KOPT-K1 (cell line): ENCODE measurements around the gene CLK1.
"Not testable (repeated sequence)": the region's sequence is repeated elsewhere in the genome, so short reads cannot be mapped to it uniquely, and the experiment has no call there.

Experiments
- H3K27ac ChIP-seq: fragments of 200-600 bp; sonication (generic); 2 replicates; pipeline ENCODE4 v1.5.1; 2016; ENCODE audit warnings: antibody characterized with exemption, mild to moderate bottlenecking, low read depth, low read length; ENCODE audit not compliant: poor library complexity, severe bottlenecking
- H3K36me3 ChIP-seq: fragments of 200-600 bp; sonication (generic); 2 replicates; pipeline ENCODE4 v1.5.1; 2017; ENCODE audit warnings: antibody characterized with exemption, mild to moderate bottlenecking, low read length, moderate library complexity; ENCODE audit not compliant: insufficient read depth
- H3K9me3 ChIP-seq: fragments of 200-600 bp; sonication (generic); 2 replicates; pipeline ENCODE4 v1.5.1; 2017; ENCODE audit warnings: antibody characterized with exemption, low read length, mild to moderate bottlenecking; ENCODE audit not compliant: insufficient read depth, poor library complexity, severe bottlenecking

CLK1 gene

GRCh38 chr2:200829258-200829655 lies 35.2 kb downstream of the CLK1 start:
- peaks cover 28% of the 10 kb centered on the region for H3K36me3 ChIP-seq
- H3K9me3 ChIP-seq: no peaks in the 10 kb centered on the region
- no peak overlapping the region for H3K27ac ChIP-seq

DNA sequence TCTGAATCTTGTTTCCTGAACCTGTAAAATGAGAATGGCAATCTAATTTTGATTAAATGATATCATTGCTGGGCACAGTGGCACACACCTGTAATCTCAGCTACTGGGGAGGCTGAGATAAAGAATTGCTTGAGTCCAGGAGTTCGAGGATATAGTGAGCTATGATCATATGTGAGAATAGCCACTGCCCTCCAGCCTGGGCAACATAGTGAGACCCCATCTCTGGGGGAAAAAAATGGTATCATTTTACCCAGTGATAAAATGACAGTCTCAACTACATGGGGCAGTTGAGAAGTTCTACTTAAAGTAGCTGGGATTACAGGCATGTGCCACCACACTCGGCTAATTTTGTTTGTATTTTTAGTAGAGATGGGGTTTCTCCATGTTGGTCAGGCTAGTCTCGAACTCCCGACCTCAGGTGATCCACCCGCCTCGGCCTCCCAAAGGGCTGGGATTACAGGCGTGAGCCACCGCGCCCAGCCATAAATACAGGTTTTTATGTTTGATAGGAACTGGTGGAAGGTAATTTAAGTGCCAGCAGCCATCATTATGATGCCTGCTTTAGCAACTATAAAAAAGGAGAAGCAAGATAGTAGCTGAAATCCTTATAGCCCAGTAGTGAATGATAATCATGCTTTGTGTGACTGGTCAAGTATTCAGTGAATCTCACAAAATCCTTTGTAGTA lies 35.7 kb downstream of the CLK1 start:
- no peak overlapping the region for H3K27ac ChIP-seq
- no peaks in the 10 kb centered on the region for H3K9me3 ChIP-seq
- peaks cover 34% of the 10 kb centered on the region for H3K36me3 ChIP-seq

DNA sequence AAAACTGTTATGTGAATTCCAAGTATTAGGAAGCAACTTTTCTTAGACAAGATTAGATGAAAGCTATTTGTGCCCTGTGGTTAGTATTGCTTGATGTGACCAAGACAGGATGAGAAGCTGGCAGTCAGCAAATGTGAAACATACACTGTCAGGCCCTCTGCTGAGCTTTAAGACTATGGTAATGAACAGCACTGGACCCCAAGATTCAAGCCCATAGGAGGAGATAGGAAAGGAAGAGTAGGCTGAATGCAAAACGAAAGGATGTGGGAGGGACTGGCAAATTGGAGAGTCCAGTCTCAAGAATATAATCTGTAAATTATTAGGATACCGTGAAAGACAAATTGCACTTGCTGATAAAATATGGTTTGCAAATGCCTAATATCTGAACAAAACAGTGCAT lies 36.4 kb downstream of the CLK1 start:
- Histone ChIP-seq H3K9me3 (no peaks in the 10 kb centered on the region), H3K36me3 (peaks cover 36% of the 10 kb centered on the region)

DNA sequence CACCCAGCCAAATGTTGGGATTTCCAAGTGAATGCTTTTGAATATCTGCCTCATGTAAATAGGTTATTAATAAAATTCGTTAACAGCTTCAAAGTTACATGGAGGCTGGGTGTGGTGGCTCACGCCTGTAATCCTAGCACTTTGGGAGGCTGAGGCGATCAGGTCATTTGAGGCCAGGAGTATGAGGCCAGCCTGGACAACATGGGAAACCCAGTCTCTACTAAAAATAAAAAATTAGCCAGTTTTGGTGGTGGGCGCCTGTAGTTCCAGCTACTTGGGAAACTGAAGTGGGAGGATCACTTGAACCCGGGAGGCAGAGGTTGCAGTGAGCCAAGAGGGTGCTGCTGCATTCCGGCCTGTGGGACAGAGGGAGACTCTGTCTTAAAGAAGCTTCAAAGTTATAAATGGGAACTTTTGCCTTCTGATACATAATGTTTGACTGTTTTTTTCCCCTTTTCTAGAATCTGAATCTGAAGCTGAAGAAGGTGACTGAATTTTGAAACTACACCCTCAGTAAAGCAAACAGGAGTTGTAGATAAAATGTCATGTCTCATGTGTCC lies 42.7 kb downstream of the CLK1 start:
- H3K9me3 ChIP-seq: no peaks in the 10 kb centered on the region
- peaks cover 85% of the 10 kb centered on the region for H3K36me3 ChIP-seq
- H3K27ac ChIP-seq: no peak overlapping the region

More for the DNA sequence above, 36.4 kb downstream of the CLK1 start:
- no peak overlapping the region for H3K27ac ChIP-seq

DNA sequence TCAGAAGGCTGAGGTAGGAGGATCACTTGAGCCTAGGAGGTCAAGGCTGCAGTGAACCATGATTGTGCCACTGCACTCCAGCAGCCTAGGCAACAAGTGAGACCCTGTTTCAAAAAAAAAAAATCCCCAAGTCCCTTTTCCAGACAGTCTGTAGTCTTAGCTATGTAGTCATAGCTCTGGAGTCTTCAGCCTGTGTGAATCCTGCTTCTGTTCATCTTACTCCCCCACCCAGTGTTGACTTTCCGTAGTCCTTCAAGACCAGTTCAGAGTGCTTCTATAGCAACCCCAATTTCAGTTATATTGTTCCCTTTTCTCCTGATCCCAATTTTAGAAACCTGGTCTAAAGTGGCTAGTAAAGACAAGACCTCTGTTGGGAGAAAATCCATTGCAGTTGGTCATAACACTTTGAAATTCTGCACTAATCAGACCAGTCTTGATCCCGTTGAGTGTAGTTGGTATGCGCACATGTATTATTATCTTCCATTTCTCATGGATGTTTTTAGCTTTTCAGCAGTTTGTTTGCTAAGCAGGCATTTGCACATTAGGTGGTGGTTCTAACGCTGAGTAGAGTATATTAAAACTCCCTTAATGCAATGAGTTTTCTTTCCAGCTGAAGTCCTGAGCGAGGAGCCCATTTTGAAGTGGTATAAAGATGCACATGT lies 43.8 kb downstream of the CLK1 start:
- no peak overlapping the region for H3K27ac ChIP-seq
- H3K36me3 ChIP-seq: peaks cover 85% of the 10 kb centered on the region
- no peaks in the 10 kb centered on the region for H3K9me3 ChIP-seq

- peaks cover 85% of the 10 kb centered on the region for H3K36me3 ChIP-seq
These were observed 45.7 kb downstream of the CLK1 start for GRCh38 chr2:200818732-200819131.

GRCh38 chr2:200814917-200815316 lies 49.5 kb downstream of the CLK1 start:
- H3K9me3 ChIP-seq: no peaks in the 10 kb centered on the region
- peaks cover 71% of the 10 kb centered on the region for H3K36me3 ChIP-seq
- H3K27ac ChIP-seq: no peak overlapping the region

More at GRCh38 chr2:200818732-200819131, 45.7 kb downstream of the CLK1 start:
- not testable (repeated sequence) for H3K27ac ChIP-seq, H3K9me3 ChIP-seq

DNA sequence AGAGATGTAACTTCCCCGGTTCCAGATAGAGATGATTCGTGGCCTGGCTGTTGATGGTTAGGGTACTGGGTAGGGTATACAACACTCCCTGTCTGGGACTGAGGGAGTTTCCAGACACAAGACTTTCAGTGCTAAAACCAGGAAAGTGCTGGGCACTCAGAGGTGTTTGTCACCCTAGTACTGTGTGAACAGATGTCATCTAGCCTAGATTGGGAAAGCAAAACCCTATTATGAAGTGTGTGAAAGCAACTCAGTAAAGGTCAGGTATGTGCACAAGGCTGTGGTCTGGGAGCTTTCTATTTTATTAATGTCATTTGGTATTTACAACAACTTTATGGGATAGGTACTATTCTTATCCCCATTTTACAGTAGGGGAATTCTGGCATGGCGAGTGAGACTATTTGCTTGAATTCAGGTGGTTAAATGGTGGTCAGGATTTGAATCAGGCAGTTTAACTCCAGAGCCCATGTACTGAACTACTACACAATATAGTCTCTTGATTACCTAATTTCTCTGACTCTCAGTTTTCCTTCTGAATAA lies 50.1 kb downstream of the CLK1 start:
- H3K9me3 ChIP-seq: no peaks in the 10 kb centered on the region
- peaks cover 66% of the 10 kb centered on the region for H3K36me3 ChIP-seq
- H3K27ac ChIP-seq: no peak overlapping the region

DNA sequence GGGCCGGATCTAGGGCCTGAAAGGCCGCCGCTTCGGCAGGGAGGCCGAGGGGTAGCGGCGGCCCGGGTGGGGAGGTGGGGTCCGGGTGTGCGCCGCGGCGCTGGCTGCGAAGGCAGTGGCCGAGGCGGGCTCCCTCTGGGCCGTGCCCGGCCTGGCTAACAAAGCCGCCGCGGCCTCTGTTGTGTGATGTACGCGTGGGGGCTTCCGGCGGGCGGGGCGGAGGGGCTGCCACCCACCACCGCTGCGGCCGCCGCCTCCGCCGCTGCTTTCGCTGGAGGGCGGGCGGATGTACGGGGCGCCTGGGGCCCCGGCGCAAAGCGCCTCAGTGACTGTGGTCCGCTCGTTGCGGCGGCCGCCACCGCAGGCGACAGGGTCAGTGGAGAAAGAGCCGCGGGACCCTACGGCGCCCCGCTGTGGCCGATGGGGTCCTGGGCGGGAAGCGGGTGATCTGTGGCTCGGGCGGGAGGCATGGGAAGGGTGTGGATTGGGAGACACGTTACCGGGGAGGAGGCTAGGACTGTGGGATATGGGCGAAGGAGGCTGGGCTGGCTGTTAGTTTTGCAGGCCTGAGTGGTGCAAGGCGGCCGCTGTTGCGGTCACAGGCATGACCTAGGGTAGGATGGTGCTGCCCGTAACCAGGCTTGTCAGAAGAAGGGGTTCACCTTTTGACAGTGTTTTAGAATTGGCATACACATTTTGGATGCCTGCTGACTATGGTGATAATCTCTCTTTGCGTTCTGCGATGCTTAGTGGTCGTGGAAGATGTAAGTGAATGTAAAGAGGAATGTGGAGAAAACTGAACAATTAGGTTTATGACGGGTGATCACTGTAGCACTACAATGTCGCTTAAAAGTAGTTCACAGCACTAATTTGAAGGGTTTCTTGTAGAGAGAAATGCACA lies 52.1 kb downstream of the CLK1 start:
- H3K27ac ChIP-seq: peak overlapping the region; percentile 96
- H3K9me3 ChIP-seq: no peaks in the 10 kb centered on the region
- peaks cover 46% of the 10 kb centered on the region for H3K36me3 ChIP-seq

GRCh38 chr2:200811333-200812121 lies 52.9 kb downstream of the CLK1 start, which contains the start of gene BZW1:
Gene BZW1 (plus strand): TSS chr2:200811910. CDS start chr2:200813218, 1,308 bp downstream.
- H3K27ac ChIP-seq: peak within 1 kb of the TSS; percentile 96
- peaks cover 37% of the 10 kb centered on the region for H3K36me3 ChIP-seq
- H3K9me3 ChIP-seq: no peaks in the 10 kb centered on the region

GRCh38 chr2:200810998-200811332 lies 53.5 kb downstream of the CLK1 start:
- Histone ChIP-seq H3K36me3 (peaks cover 32% of the 10 kb centered on the region), H3K27ac (peak overlapping the region; percentile 96), H3K9me3 (no peaks in the 10 kb centered on the region)

GRCh38 chr2:200810252-200810997 lies 54.0 kb downstream of the CLK1 start:
- Histone ChIP-seq H3K9me3 (no peaks in the 10 kb centered on the region), H3K27ac (peak overlapping the region; percentile 96), H3K36me3 (peaks cover 26% of the 10 kb centered on the region)

GRCh38 chr2:200809506-200810251 lies 54.8 kb downstream of the CLK1 start:
- Histone ChIP-seq H3K27ac (no peak overlapping the region), H3K9me3 (no peaks in the 10 kb centered on the region), H3K36me3 (peaks cover 19% of the 10 kb centered on the region)
